IPS-20b (cell line): ENCODE results near the gene XCL1.
"Not testable (repeated sequence)": the region's sequence is repeated elsewhere in the genome, so short reads cannot be mapped to it uniquely, and the experiment has no call there.

Experiments used
- H3K27ac ChIP-seq: one replicate; pipeline ENCODE4 v1.5.1; 2013; ENCODE audit warnings: low read length
- H3K27me3 ChIP-seq: 2 replicates; pipeline ENCODE4 v1.6.1; 2013; ENCODE audit warnings: mild to moderate bottlenecking, low read length, inconsistent platforms; ENCODE audit not compliant: insufficient read depth
- H3K36me3 ChIP-seq: 2 replicates; pipeline ENCODE4 v1.6.1; 2013; ENCODE audit warnings: low read depth, mild to moderate bottlenecking, inconsistent platforms, low read length, moderate library complexity; ENCODE audit not compliant: insufficient read depth
- H3K4me1 ChIP-seq: 2 replicates; pipeline ENCODE4 v1.6.1; 2013; ENCODE audit warnings: mild to moderate bottlenecking, control low read depth, inconsistent platforms, low read length, moderate library complexity; ENCODE audit not compliant: insufficient read depth
- H3K4me3 ChIP-seq: 2 replicates; pipeline ENCODE4 v1.5.1; 2013; ENCODE audit warnings: mild to moderate bottlenecking, low read length, inconsistent platforms
- H3K9ac ChIP-seq: 2 replicates; pipeline ENCODE4 v1.6.1; 2013; ENCODE audit warnings: low read depth, mild to moderate bottlenecking, inconsistent platforms, low read length, moderate library complexity
- H3K9me3 ChIP-seq: 2 replicates; pipeline ENCODE4 v1.6.1; 2013; ENCODE audit warnings: mild to moderate bottlenecking, low read depth, low read length, inconsistent platforms; ENCODE audit not compliant: insufficient read depth

XCL1 gene, protein sequence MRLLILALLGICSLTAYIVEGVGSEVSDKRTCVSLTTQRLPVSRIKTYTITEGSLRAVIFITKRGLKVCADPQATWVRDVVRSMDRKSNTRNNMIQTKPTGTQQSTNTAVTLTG

DNA sequence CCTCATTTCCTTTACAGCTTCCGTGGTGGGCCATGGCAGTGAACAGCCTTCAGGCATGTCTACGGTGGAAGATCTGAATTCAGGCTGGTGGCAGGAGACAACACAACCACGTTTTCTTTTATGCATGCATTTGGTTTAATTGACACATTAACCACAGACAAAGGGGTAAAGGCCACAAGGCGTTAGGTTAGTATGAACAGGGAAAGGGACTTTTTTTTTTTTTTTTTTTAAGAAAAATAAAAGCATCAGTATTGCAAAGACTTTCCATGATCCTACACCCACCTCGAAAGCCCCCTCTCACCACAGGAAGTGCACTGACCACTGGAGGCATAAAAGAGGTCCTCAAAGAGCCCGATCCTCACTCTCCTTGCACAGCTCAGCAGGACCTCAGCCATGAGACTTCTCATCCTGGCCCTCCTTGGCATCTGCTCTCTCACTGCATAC lies at the start of gene XCL1:
XCL1 (plus strand) TSS at position 361 of the 444 bp plus-strand sequence; CDS start at position 394, 33 bp downstream.
- not testable (repeated sequence) for H3K27me3 ChIP-seq, H3K36me3 ChIP-seq, H3K4me3 ChIP-seq, H3K4me1 ChIP-seq, H3K27ac ChIP-seq, H3K9ac ChIP-seq, H3K9me3 ChIP-seq

DNA sequence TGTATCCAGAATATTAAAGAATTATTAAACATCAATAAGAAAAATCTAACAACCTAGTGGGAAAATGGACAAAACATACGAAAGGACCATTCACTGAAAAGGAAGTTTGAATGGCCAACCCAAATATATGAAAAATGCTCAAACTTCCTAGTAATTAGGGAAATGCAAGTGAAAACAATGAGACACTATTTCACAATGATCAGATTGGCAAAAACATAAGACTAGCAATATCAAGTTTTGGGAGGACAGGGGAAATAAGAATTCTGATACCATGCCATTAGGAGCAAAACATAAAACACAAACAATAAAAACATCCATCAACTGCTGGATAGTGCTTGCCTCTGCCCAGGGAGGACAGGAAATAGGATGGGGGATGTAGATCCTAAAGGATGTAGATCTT lies 46.9 kb upstream of the XCL1 start:
- H3K9me3 ChIP-seq = no peaks in the 10 kb centered on the region; the same call in 1 of the 2 replicates
- no peak overlapping the region for H3K9ac ChIP-seq
- no peak overlapping the region for H3K27ac ChIP-seq
- no peaks in the 10 kb centered on the region for H3K36me3 ChIP-seq
- H3K4me1 ChIP-seq = no peaks in the 10 kb centered on the region
- no peak overlapping the region for H3K4me3 ChIP-seq
- H3K27me3 ChIP-seq = no peaks in the 10 kb centered on the region

DNA sequence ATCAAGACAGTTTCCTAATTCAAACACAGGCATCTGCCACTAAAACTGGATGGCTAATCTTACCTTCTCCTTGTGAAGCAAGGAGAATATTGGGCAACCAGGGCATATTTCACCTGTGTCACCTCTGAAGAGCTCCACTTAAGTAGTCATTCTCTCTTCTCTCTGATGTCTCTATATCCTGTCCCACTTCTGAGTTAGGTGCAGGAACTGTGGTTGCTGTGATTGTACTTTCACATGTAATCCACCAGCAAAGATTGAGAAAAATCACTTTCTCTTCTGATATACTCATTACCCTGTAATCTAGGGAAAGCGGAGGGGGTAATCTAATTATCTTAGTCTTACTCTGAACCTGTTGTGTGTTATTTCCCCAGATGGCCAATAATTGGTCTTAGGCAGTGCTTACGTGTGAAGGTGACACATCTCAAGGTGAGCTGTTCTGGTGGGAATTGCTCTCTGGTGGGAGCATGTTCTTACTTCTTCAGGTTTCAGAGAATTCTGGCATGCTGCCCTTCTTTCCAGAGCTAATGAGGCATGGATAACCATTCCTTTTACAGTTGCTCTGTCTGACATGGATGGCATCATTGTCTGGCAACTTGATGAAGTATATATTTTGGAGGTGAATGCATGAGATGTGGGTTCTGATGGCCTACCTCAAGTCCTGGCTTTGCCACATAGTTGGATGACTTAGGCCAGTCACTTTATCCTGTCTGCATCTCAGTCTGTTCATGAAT lies 44.6 kb upstream of the XCL1 start:
- Histone ChIP-seq H3K36me3 (no peaks in the 10 kb centered on the region), H3K27ac (no peak overlapping the region), H3K9me3 (no peaks in the 10 kb centered on the region), H3K9ac (no peak overlapping the region), H3K4me1 (no peaks in the 10 kb centered on the region), H3K27me3 (no peaks in the 10 kb centered on the region), H3K4me3 (no peak overlapping the region)

DNA sequence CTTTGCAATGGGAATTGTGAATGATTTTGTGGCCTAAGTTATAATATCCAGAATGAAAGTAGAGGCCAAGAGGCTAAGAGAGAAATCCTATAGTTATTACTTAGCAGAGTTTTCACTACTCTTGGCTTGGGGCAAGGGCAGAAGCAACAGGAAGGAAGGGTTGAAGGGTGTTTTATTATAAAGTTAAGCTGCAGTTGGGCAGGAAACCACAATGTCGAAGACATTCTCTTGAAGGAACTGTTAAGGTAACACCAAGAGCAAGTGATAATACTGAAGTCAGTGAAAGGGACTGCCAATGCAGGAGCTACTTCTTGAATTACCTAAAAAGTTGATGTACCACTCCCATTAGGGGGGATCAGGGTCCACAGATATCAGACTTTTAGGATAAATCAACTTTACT lies 40.9 kb upstream of the XCL1 start:
- Histone ChIP-seq H3K36me3 (no peaks in the 10 kb centered on the region), H3K27me3 (no peaks in the 10 kb centered on the region), H3K9me3 (no peaks in the 10 kb centered on the region), H3K27ac (no peak overlapping the region), H3K4me1 (no peaks in the 10 kb centered on the region), H3K9ac (no peak overlapping the region), H3K4me3 (no peak overlapping the region)

DNA sequence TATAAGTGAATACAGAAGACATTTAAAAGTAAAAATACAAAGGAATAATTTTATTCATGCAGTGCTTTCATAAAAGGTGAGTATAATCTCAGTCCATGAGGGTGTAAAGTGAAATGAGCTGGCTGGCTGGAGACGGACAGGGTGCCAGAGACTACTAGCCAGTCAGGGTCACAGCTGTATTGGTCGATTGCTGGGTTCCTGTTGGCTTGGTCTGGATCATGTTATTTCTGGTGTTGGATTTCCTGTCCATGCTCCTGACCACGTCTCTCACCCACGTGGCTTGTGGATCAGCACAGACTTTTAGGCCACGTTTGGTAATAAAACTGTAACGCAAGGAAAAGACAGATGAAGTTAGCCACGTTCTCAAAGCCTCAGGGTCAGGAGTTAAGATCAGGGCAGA lies 35.6 kb upstream of the XCL1 start:
- not testable (repeated sequence) for H3K27me3 ChIP-seq, H3K27ac ChIP-seq, H3K4me3 ChIP-seq, H3K9ac ChIP-seq, H3K9me3 ChIP-seq, H3K4me1 ChIP-seq, H3K36me3 ChIP-seq

DNA sequence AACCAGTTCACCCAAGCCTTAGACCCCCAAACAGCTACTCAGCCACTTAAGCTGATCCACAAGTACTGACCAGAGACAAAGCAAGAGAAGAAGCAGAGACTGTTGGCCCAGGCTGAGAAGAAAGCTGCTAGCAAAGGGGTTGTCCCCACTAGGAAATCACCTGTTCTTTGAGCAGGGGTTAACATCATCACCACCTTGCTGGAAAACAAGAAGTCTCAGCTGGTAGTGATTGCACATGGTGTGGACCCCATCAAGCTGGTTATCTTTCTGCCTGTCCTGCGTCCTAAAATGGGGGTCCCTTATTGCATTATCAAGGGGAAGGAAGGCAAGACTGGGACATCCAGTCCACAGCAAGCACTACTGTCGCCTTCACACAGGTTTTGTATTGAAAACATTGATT lies 33.4 kb upstream of the XCL1 start:
- H3K27ac ChIP-seq, H3K4me3 ChIP-seq, H3K9me3 ChIP-seq, H3K9ac ChIP-seq, H3K27me3 ChIP-seq, H3K4me1 ChIP-seq, H3K36me3 ChIP-seq: not testable (repeated sequence)

DNA sequence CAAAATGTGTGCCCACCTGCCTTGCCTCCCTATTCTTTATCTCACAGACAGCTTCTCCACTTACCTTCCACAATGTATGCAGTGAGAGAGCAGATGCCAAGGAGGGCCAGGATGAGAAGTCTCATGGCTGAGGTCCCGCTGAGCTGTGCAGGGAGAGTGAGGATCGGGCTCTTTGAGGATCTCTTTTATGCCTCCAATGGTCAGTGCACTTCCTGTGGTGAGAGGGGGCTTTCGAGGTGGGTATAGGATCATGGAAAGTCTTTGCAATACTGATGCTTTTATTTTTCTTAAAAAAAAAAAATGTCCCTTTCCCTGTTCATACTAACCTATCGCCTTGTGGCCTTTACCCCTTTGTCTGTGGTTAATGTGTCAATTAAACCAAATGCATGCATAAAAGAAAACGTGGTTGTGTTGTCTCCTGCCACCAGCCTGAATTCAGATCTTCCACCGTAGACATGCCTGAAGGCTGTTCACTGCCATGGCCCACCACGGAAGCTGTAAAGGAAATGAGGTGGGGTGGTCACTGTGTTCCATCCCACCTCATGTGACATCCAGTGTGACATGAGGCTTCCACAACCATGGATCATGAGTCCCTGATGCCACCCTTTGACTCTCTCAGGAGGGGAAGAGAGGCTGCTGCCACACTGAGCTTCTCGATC lies 32.4 kb upstream of the XCL1 start, which contains the start of gene XCL2:
XCL2 (minus strand) TSS at position 158 of the 659 bp plus-strand sequence; CDS start at position 125, 33 bp downstream.
- H3K9ac ChIP-seq, H3K9me3 ChIP-seq, H3K4me3 ChIP-seq, H3K27ac ChIP-seq, H3K4me1 ChIP-seq, H3K36me3 ChIP-seq, H3K27me3 ChIP-seq: not testable (repeated sequence)

DNA sequence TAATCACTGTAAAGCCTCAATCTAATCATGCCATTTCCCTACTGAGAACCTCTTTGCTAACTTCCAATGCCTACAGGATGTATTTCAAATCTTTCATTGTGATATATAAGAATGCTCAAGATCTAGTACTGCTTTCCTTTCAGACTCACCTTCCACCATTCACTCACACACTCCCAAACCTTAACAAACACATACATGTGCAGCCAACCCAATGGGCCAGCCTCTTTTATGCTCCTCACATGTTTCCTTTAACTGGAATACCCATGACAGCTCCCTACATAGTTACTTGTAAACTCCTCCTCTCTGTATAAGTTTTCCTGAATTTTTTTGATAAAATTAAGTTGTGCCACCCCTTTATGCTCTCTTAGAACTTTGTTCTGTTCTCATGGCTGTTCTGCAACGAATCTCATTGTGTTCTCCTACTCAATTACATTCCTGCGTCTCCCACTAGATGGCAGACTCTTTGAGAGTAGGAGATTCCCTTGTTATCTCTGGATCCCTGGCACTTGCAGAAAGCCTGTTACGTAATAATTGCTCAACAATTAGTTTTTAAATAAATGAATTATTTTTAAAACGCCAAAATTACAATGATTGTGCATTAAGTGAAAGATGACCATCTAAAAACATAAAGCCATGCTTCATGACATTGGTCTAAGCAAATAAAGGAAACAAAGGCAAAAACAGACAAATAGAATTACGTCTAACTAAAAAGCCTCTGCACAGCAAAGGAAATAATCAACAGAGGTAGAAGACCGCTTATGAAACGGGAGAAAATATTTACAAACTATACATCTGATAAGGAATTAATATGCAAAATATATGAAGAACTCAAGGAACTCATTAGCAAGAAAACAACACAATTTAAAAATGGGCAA lies 30.5 kb upstream of the XCL1 start:
- not testable (repeated sequence) for H3K4me3 ChIP-seq, H3K27me3 ChIP-seq, H3K36me3 ChIP-seq, H3K4me1 ChIP-seq, H3K27ac ChIP-seq, H3K9ac ChIP-seq, H3K9me3 ChIP-seq

DNA sequence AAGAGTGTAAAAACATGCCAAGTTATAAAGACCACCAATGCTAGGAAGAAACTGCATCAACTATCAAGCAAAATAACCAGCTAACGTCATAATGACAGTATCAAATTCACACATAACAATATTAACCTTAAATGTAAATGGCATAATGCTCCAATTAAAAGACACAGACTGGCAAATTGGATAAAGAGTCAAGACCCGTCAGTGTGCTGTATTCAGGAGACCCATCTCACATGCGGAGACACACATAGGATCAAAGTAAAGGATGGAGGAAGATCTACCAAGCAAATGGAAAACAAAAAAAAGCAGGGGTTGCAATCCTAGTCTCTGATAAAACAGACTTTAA lies 29.9 kb upstream of the XCL1 start:
- not testable (repeated sequence) for H3K4me1 ChIP-seq, H3K27me3 ChIP-seq, H3K27ac ChIP-seq, H3K36me3 ChIP-seq, H3K9me3 ChIP-seq, H3K4me3 ChIP-seq, H3K9ac ChIP-seq

DNA sequence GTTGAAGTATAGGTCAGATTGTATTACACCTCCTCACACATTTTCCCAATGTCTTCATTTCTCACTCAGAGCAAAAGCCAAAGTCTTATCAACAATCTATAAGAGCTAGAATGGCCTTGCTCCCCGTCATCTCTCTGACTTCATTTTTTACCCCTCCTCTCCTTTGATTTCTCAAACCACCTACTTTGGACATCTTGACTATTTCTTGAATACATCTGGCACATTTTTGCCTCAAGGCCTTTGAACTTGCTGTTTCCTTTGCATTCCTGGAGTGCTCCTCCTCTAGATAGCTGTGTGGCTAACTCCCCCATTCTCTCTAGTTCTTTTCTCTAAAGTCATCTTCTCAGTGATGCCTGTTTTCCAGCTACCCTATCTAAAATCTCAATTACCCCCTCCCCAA lies 25.4 kb upstream of the XCL1 start:
- Histone ChIP-seq H3K9me3 (no peaks in the 10 kb centered on the region), H3K27ac (no peak overlapping the region), H3K4me3 (no peak overlapping the region), H3K4me1 (no peaks in the 10 kb centered on the region), H3K27me3 (no peaks in the 10 kb centered on the region), H3K9ac (no peak overlapping the region), H3K36me3 (no peaks in the 10 kb centered on the region)

DNA sequence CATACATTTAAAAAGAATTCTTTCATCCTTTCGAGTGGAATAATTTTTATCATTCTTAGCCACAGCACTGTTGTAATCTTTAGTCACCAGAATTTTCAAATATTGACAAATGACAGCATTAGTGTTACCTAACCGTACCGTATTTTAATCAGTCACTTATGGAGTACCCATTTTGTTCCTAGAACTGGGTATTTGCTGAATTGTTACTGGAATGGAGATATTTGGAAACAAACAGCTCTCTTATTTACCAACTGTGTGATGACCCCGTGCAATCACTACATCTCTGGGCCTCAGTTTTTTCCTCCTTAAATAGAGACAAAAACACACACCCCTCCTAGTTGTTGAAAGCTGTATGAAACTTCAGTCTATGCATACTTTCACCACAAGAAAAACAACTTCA lies 24.7 kb upstream of the XCL1 start:
- Histone ChIP-seq H3K27me3 (no peaks in the 10 kb centered on the region), H3K4me3 (no peak overlapping the region), H3K36me3 (no peaks in the 10 kb centered on the region), H3K9me3 (no peaks in the 10 kb centered on the region), H3K9ac (no peak overlapping the region), H3K27ac (no peak overlapping the region), H3K4me1 (no peaks in the 10 kb centered on the region)
